Right renal pelvis (tissue), 4 donors: ENCODE results near the gene SIRPA. TPM values are rescaled to one million over a fixed set of nuclear protein-coding genes. Genes with fewer than 3 reads are reported as not detected.
A peak's percentile ranks its signal among the peaks of the same experiment; 100 is the strongest.

Experiments
- DNase-seq, 4 donors: peaks; one replicate each; pipeline ENCODE4 v3.0.0-alpha.2; 2013; ENCODE audit warnings: low read depth in 4 of 4, low spot score in 3 of 4, missing footprints in 1 of 4
- polyA plus RNA-seq, 4 donors: library from polyadenylated mRNA; unstranded; fragments of 120-200 nt; gene quantifications; one replicate each; pipeline ENCODE4 v1.2.1, GENCODE V29; 2013; ENCODE audit not compliant: insufficient read length in 4 of 4

Gene SIRPA
- 10 to 100 TPM; 29.0 to 32.5 (median 29.9) TPM for polyA plus RNA-seq

DNA sequence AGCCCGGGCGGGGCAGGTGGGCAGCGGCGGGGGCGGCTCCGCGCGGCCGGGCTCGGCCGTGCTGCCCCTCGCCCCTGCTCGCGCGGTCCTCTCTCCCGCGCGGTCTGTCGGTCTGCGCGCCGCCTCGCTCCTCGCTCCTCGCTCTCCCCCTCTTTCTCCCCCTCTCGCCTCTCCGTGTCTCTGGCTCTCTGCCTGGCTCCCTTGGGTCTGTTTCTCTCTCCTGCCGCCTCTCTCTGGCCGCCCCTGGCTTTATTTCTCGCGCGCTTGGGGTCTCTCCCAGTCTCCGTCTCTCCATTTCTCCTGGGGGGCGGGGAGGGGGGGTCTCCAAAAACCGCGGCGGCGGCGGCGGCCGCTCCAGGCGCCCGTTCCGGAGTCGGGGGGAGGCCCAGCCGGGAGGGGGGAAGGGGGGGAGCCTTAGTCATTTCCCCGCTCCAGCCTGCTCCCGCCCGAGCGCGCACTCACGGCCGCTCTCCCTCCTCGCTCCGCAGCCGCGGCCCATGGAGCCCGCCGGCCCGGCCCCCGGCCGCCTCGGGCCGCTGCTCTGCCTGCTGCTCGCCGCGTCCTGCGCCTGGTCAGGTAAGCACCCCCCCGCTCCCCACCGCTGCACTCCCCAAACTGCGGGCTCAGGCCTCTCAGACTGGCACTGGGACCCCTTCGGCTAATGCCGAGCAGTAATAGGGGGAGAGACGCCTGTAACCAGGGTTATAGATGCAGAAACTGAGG is at the start of gene SIRPA:
Gene SIRPA, plus strand, starts transcription at position 457 of the 723 bp plus-strand sequence. Its CDS starts 41 bp downstream, at position 498.
- DNase-seq = peak; percentile 57 to 68 (median 62)

DNA sequence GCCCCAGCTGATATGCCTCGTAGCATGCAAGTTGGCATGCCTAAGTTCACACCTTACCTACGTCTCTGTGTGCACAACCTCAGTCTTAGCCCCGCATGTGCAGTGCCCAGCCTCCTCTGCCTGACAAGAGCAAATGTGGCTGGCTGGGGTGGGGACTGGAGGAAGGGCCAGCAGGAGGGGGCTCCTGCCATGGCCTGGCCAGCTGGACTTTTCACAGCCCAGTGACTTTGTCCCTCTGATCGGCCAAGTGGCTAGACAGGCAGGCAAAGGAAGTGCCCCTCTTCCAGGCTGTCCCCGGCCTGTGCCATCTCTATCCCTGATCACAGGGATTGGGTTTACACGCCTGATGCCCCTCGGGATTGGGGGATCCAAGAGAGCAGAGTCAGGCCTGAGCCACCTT is 49.5 kb upstream of the SIRPA start:
- no peak for DNase-seq

GRCh38 chr20:1846341-1846740 is 48.9 kb upstream of the SIRPA start:
- DNase-seq = no peak

DNA sequence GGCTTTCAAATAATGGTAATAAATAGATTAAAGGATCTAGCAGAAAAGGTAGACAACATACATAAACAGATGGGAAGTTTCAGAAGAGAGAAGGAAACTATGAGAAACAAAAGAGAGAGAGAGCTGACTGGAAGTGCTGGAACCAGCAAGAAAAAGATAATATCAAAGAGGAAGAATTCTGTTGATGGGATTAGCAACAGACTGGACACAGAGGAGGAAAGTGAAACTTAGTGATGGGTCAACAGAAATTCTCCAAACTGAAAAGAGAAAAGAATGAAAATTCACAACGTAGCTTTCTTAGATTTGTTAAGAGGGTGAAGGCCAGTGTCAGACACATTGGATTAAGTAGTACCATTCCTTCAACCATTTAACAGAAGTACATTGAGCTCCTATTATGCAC is 48.3 kb upstream of the SIRPA start:
- no peak for DNase-seq

DNA sequence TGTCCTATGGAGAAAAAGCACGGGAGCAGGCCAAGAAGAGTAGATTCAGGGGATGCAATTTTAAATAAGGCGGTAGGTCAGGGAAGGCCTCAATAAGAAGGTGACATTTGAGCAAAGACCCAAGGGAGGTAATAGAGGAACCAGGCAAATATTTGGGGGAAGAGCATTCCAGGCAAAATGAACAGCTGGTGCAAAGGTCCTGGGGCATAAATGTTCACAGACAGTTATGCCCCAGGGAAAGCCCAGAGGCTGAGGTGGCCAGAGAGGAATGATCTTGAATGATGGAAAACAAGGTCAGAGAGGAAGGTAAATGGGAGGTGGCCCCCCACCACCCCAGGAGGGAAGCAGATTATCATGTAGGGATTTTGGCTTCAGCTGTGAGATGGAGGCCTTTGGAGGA is 47.4 kb upstream of the SIRPA start:
- DNase-seq = no peak

DNA sequence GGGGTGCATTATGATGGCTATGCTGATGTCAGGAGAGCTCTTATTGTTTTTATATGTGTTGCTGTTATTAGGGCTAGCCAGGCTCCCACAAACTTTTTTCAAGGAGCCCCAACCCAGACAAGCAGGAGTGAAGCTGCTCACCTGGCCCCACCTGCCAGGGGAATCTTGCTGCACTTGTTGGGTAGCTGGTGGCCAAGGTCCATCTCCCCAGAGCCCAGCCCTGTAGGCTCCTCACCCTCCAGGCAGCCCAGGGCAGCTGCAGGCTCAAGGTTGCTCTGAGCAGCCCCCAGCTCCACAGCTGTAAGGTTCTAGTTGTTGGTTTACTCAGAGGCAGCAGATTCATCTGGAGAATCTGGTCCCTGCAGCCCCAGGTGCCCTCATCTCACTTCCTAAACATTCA is 46.8 kb upstream of the SIRPA start:
- no peak for DNase-seq

GRCh38 chr20:1851396-1851795 is 43.8 kb upstream of the SIRPA start:
- DNase-seq = no peak

GRCh38 chr20:1853473-1853872 is 41.7 kb upstream of the SIRPA start:
- no peak for DNase-seq

- DNase-seq = no peak
These were observed 41.0 kb upstream of the SIRPA start for GRCh38 chr20:1854246-1854645.

- DNase-seq = no peak
These were observed 40.1 kb upstream of the SIRPA start for GRCh38 chr20:1855109-1855508.

GRCh38 chr20:1855690-1856089 is 39.5 kb upstream of the SIRPA start:
- DNase-seq = no peak

GRCh38 chr20:1856424-1856823 is 38.8 kb upstream of the SIRPA start:
- DNase-seq = no peak

DNA sequence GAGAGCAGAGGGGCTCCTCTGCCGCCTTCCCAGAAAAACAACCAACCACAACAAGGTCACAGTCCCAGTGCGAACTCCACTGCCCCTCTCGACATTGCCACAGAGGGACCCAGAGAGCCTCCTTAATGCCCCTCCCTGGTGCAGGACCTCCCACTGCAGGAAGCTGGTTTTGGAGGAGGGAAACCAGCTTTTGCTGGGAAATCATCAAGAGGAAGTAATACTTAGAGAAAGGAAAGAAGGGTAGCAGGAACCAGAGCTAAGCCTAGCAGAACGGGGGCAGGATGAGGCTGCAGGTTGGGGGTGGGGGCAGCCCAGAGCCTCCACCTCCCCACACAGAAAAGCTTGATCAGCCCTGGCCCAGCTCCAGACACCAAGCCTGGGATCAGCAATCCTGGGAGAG is 37.7 kb upstream of the SIRPA start:
- no peak for DNase-seq

DNA sequence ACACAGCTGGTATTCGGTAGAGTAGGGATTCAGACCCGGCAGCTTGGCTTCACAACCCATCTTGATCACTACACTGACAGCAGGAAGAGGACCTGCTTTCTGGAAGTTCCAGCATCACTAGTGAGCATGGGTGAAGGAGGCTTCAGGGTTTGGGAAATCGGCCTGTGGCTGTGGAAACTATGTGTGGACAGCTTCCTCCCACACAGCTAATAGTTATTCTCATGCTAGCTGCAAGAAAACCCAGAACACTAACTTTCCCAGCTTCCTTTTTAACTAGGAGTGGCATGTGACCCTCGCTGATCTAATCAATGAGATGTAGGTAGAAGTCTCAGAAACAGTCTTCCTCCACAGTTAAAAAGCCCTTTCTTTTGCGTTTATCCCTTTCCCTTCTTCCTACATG is 36.3 kb upstream of the SIRPA start:
- no peak for DNase-seq

DNA sequence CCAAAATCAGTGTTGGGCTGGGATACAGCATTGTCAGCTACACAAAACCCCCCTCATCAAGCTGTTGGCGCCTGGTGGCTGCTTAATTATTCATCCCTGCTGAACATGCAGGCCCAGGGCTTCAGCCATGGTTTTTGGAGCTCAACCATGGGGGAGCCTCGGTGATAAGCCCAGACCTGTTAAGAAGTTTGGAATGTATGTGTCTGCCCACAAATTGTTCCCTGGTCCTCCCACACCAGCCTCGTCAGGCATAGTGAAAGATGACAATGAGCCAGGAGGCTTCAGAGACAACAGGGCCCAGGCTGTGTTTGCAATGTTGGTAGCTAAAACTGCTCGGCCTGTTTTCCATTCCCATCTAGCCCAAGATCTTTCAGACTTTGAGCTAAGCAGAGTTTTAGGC is 34.8 kb upstream of the SIRPA start:
- no peak for DNase-seq

DNA sequence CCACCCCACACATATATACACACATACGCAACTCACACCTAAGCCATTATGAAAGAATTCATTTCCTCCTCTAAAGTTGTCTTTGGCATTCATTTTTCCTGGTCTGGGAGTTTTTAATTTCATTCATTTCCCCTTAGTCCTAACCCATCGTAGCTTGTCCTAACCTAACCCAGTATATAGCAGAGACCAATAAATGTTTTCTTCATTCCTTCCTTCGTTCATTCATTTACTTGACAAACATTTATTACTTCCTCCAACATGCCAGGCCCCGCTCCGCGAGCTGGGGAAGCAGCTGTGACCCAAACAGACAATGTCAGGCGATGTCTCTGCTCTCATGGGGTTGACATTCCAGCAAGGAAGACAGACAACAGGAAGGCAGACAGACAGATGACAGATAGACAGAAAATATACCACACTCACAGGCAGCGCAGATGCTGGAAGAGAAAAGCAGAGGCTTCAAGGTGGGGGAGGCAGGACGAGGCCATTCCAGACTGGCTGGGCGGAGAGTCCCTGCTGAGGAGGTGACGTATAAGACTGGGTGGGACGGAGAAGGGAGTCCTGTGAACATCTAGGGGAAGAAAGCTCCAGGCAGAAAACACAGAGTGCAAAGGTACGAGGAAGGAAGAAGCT is 33.7 kb upstream of the SIRPA start:
- no peak for DNase-seq

DNA sequence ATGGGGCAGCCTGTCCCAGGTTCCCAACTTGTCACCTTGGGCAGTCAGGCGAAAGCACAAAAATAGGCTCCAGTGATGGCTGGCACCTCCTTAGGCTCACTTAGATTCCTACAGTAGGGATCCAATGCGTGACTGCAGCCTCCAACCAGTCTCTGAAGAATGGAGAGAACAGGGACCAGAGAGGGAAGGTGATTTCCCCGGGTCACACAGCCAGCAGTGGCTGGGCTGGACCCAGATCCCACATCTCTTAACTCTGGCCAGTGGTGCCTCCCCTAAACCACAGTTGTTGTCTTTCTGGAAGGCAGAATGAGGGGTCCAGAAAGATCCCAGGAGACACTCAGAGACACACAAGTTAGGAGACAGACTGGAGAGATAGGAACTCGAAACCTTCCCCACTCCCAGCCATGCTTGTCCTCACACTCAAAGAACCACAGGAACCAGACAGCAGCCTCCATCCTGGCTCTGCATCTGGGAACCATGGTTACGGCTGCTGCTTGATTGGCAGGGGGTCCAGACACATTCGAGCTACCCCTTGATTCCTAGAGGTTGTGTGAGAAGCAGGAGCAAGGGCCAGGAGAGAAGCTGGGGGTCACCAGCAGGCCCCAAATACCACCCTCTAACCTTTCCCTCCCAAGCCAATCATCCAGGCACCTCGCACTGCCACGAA is 33.1 kb upstream of the SIRPA start:
- DNase-seq = no peak

DNA sequence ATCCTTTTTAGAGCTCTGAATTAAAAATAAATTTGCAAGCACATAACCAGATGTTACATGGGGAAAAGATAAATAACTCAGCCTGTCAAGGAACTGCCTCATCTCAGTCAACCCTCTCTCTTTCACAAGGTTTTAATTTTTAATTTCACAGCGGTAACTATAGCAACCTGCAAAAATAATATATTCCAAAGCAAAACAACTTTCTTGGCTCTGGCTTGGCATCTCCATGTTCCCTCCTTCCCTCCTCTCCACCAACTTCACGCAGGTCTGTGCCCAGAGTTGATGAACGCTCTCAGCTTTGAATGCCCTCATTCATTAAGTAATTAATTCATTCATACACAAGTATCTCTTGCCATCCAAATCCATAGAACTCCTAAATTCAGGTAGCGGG is 32.5 kb upstream of the SIRPA start:
- no peak for DNase-seq

DNA sequence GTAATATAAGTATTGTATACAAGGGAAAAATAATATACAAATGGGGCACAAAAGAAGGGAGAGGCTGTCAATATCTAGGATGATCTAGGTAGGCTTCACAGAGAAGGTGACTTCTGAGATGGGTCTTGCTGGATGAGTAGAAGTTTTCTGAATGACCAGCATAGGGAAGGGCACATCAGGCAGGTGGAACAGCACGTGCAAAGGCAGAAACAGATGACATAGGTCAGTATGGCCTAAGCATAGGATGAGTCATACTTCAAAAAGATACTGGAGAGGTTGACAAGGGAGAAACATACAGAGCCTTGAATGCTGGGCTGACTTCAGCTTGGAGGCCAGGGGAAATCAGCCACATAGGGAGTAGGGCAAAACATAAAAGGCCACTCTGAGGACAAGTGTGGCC is 31.9 kb upstream of the SIRPA start:
- no peak for DNase-seq

DNA sequence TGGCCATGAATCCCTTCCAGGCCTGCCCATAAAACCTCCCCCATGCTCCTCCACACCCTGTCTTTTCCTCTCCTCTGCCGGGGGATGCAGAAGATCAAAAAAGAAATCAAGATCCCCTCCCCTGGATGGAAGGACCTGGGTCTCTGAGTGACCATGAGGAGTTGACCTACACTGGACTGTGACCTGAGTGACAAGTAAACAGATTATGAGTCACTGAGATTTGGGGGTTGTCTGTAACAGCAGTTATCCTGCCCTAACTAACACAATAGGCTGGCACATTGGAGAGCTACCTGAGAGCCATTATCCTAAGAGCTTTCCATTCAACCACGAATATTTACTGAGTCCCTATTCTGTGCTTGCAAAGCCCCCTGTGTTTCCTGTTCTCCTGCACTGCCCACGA is 28.4 kb upstream of the SIRPA start:
- DNase-seq = no peak

DNA sequence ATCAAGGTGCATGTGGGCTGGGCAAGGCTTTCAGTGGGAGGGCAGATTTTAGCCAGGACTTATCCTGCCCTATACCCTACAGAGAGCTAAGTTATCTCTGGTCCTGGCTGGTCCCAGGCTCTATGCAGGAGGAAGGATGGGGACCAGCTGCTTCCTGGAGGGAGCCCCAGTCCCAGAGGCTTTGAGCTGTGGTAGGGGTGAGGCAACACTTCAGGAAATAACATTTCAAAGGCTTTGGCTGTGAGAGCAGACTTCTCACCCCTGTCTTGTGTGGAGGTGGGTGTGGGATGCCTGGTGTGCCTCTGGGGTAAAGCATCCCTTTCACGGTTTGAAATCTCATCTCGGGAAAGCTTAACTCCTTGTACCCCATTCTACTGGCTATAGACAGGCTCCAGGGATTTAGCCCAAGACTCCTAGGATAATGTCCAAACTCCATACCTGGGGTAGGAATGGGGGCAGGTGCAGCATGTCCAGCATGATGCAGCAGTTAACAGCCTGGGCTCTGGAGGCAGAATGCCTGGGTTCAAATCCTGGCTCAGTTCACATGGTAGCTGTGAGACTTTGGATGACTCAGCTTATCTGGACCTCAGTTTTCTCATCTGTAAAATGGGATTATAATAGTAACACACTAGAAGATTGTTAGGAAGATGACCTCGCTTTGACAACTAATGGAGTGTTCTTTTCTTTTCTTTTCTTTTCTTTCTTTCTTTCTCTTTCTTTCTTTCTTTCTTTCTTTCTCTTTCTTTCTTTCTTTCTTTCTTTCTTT is 27.5 kb upstream of the SIRPA start:
- DNase-seq = no peak
